ENCODE measurements around the gene ELMO3. TPM values are rescaled to one million over a fixed set of nuclear protein-coding genes. Genes with fewer than 3 reads are reported as not detected.

ELMO3 gene
- total RNA-seq, 1 experiment from 2014 or later, result 8.6 TPM

GRCh38 chr16:67233596-67233995 is 34.7 kb downstream of the ELMO3 start:
- no peak overlapping the region for H3K27ac ChIP-seq (ENCODE audit: insufficient read length, low read depth, low read length)
- no peak for DNase-seq
- H3K79me2 ChIP-seq (ENCODE audit: insufficient read depth, low read length), result no peaks in the 10 kb centered on the region
- H2BK12ac ChIP-seq (ENCODE audit: insufficient read length, low read depth, low read length), result no peak overlapping the region
- no peak overlapping the region for H2AK5ac ChIP-seq (ENCODE audit: insufficient read length, low read length)
- H3K14ac ChIP-seq (ENCODE audit: insufficient read depth, low read length), result no peak overlapping the region
- no CpG with 5 or more reads among the region's 7 CpGs for WGBS (ENCODE audit: extremely low coverage, insufficient read length, low lambda C conversion rate)
- no peak for TF ChIP-seq CTCF (conservative IDR thresholded peaks at IDR 0.05)
- H3K9me3 ChIP-seq (ENCODE audit: control insufficient read depth, low read depth, low read length), result no peaks in the 10 kb centered on the region
- H3K27me3 Mint-ChIP-seq (ENCODE audit: low read depth), result no peaks in the 10 kb centered on the region
- no peak overlapping the region for H2BK5ac ChIP-seq (ENCODE audit: insufficient read length, low read length)
- H4K20me1 ChIP-seq (ENCODE audit: control insufficient read depth, insufficient read depth, insufficient read length), result no peaks in the 10 kb centered on the region
- H2AFZ ChIP-seq (ENCODE audit: low read length), result no peak overlapping the region
- H3K23me2 ChIP-seq (ENCODE audit: insufficient read length, low read depth, low read length, poor library complexity, severe bottlenecking), result no peaks in the 10 kb centered on the region
- no peak overlapping the region for H3T11ph ChIP-seq (ENCODE audit: low read length)
- H4K8ac ChIP-seq (replicated peaks; ENCODE audit: insufficient read length, low read depth, low read length), result no peak overlapping the region
- no peak overlapping the region for H2BK120ac ChIP-seq (ENCODE audit: low read depth, low read length, poor library complexity, severe bottlenecking)
- H3K79me1 ChIP-seq (ENCODE audit: insufficient read depth, low read depth, low read length, poor library complexity, severe bottlenecking), result no peaks in the 10 kb centered on the region
- no peaks in the 10 kb centered on the region for H3K27me3 ChIP-seq (ENCODE audit: insufficient read depth, low read length)
- peaks cover 0 to 10% of the 10 kb centered on the region in 2 experiments; a peak in 2 of 4 replicates for H3K4me1 Mint-ChIP-seq
- H3K27ac Mint-ChIP-seq, result no peak overlapping the region
- H2BK15ac ChIP-seq (ENCODE audit: low read depth, low read length), result no peak overlapping the region
- H4K91ac ChIP-seq (ENCODE audit: insufficient read length, low read depth, low read length), result no peak overlapping the region
- H3K4ac ChIP-seq (ENCODE audit: low read depth, low read length), result no peak overlapping the region
- no peak overlapping the region for H4K5ac ChIP-seq (ENCODE audit: insufficient read length, low read depth, low read length)
- H3K56ac ChIP-seq (ENCODE audit: insufficient read length, low read depth, low read length), result no peak overlapping the region
- H3K4me1 ChIP-seq (ENCODE audit: insufficient read depth, low read length), result no peaks in the 10 kb centered on the region
- H3K4me2 ChIP-seq (ENCODE audit: insufficient read depth, insufficient read length, low read length), result no peak overlapping the region
- no peak overlapping the region for H2BK20ac ChIP-seq (ENCODE audit: low read depth, low read length, poor library complexity, severe bottlenecking)
- H3K9me3 Mint-ChIP-seq, result no peaks in the 10 kb centered on the region
- peaks cover 34 to 83% (median 68%) of the 10 kb centered on the region in 3 experiments for H3K36me3 Mint-ChIP-seq (ENCODE audit: insufficient read depth in 1 of 3, low read depth in 3 of 3)
- H3K9ac ChIP-seq (ENCODE audit: extremely low read depth, insufficient read length, low read length), result no peak overlapping the region
- no peak overlapping the region for H3K4me3 Mint-ChIP-seq
- no peak overlapping the region for H3K18ac ChIP-seq (ENCODE audit: insufficient read length, low read depth, low read length)
- no peak overlapping the region for H3K23ac ChIP-seq (ENCODE audit: insufficient read length, low read depth, low read length)

Measured in H9 (cell line).